Measurements from ENCODE around the gene LTO1.

GRCh38 chr11:69694781-69695180 is 19.6 kb upstream of the LTO1 start:
- TF ChIP-seq CTCF (conservative IDR thresholded peaks at IDR 0.05 in 1 of 2, IDR thresholded peaks at IDR 0.05 in 1 of 2; ENCODE audit: extremely low read depth in 1 of 2, insufficient read depth in 1 of 2, low read depth in 1 of 2, low read length in 2 of 2) = no peak
- TF ChIP-seq EZH2 (IDR thresholded peaks at IDR 0.05; ENCODE audit: borderline replicate concordance, low read length) = no peak

Measured in mammary epithelial cell (primary cell).